H1 (cell line): Measurements from ENCODE around the gene NUP98.

Experiments
- RAD21 ChIP-seq, 2 experiments: IDR thresholded peaks in 1 of 2; conservative IDR thresholded peaks in 1 of 2; 2 replicates each; pipeline ENCODE4 v1.6.1; 2011; ENCODE audit warnings: low read depth in 2 of 2, low read length in 2 of 2, improper control_type of control experiment in 1 of 2, inconsistent platforms in 1 of 2, mild to moderate bottlenecking in 1 of 2, moderate library complexity in 1 of 2
- TAF1 ChIP-seq: IDR thresholded peaks from 2 replicates; pipeline ENCODE4 v1.6.1; 2011; ENCODE audit warnings: mild to moderate bottlenecking, low read depth, low read length
- TCF12 ChIP-seq: IDR thresholded peaks from 2 replicates; pipeline ENCODE4 v1.6.1; 2011; ENCODE audit warnings: low read depth, mild to moderate bottlenecking, low read length

- TF ChIP-seq TAF1 (no peak), TCF12 (no peak), RAD21 (IDR thresholded peaks at IDR 0.05 in 1 of 2, conservative IDR thresholded peaks at IDR 0.05 in 1 of 2; ENCODE audit: low read depth in 2 of 2, low read length in 2 of 2) (no peak)
Observed at GRCh38 chr11:3679077-3679476, 118.3 kb downstream of the NUP98 start.
